Measurements from ENCODE around the gene PTGDS. TPM values are rescaled to one million over a fixed set of nuclear protein-coding genes. Genes with fewer than 3 reads are reported as not detected.

The PTGDS gene
- total RNA-seq, 1 experiment from 2014 or later, result 3.6 TPM

DNA sequence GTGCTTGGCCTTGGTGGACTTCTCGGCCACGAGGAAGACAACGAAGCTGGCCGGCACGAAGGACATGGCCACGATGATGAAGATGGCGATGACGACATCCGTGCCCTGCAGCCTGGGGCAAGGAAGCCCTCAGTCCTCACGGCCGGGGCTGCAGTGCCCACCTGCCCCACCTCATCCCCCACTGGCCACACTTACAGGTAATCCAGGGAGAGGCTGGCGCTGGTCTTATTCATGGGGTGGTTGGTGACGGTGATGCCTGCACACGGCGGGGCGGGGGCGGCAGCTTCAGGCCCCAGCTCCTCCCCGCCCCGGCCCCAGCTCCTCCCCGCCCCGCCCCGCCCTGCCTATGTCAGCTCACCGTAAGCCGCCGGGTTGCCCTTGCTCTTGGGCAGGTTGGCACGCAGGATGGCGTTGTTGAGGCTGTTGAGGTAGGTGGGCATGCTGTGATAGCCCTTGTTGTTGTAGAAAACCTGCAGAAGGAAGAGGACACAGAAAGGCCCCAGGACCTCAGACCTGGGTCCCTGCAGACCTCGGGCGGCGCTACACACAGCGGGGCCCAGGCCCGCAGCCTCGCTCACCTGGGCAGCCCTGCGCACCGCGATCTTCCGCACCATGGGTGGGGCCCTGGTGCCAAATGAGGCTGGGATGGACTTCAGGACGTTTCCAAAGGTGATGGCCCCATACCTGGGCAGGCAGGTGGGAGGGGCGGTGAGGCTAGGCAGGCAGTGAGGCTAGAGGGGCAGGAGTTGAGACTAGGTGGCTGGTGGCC is 34.8 kb downstream of the PTGDS start:
- no peak overlapping the region for H3K27ac Mint-ChIP-seq
- H3K36me3 Mint-ChIP-seq (ENCODE audit: insufficient read depth in 1 of 3, low read depth in 3 of 3), result peaks cover 2 to 12% (median 8%) of the 10 kb centered on the region in 3 experiments; a peak in 5 of 7 replicates
- TF ChIP-seq, protein P1, sequence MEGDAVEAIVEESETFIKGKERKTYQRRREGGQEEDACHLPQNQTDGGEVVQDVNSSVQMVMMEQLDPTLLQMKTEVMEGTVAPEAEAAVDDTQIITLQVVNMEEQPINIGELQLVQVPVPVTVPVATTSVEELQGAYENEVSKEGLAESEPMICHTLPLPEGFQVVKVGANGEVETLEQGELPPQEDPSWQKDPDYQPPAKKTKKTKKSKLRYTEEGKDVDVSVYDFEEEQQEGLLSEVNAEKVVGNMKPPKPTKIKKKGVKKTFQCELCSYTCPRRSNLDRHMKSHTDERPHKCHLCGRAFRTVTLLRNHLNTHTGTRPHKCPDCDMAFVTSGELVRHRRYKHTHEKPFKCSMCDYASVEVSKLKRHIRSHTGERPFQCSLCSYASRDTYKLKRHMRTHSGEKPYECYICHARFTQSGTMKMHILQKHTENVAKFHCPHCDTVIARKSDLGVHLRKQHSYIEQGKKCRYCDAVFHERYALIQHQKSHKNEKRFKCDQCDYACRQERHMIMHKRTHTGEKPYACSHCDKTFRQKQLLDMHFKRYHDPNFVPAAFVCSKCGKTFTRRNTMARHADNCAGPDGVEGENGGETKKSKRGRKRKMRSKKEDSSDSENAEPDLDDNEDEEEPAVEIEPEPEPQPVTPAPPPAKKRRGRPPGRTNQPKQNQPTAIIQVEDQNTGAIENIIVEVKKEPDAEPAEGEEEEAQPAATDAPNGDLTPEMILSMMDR (conservative IDR thresholded peaks at IDR 0.05), result no peak
- Histone ChIP-seq H4K5ac (ENCODE audit: insufficient read length, low read depth, low read length) (no peak overlapping the region), H3K79me2 (ENCODE audit: insufficient read depth, low read length) (no peaks in the 10 kb centered on the region), H3K4me1 (ENCODE audit: insufficient read depth, low read length) (no peaks in the 10 kb centered on the region), H2BK120ac (ENCODE audit: low read depth, low read length, poor library complexity, severe bottlenecking) (no peak overlapping the region), H3K4ac (ENCODE audit: low read depth, low read length) (no peak overlapping the region), H3T11ph (ENCODE audit: low read length) (no peak overlapping the region), H4K8ac (replicated peaks; ENCODE audit: insufficient read length, low read depth, low read length) (no peak overlapping the region), H3K9me3 (ENCODE audit: control insufficient read depth, low read depth, low read length) (no peaks in the 10 kb centered on the region), H3K56ac (ENCODE audit: insufficient read length, low read depth, low read length) (no peak overlapping the region), H2BK12ac (ENCODE audit: insufficient read length, low read depth, low read length) (no peak overlapping the region), H2BK5ac (ENCODE audit: insufficient read length, low read length) (no peak overlapping the region), H2AFZ (ENCODE audit: low read length) (no peak overlapping the region), H3K27ac (ENCODE audit: insufficient read length, low read depth, low read length) (no peak overlapping the region), H3K23me2 (ENCODE audit: insufficient read length, low read depth, low read length, poor library complexity, severe bottlenecking) (no peaks in the 10 kb centered on the region), H3K27me3 (ENCODE audit: insufficient read depth, low read length) (no peaks in the 10 kb centered on the region), H4K20me1 (ENCODE audit: control insufficient read depth, insufficient read depth, insufficient read length) (peaks cover 2% of the 10 kb centered on the region), H3K79me1 (ENCODE audit: insufficient read depth, low read depth, low read length, poor library complexity, severe bottlenecking) (no peaks in the 10 kb centered on the region), H2BK15ac (ENCODE audit: low read depth, low read length) (no peak overlapping the region), H3K4me2 (ENCODE audit: insufficient read depth, insufficient read length, low read length) (no peak overlapping the region), H4K91ac (ENCODE audit: insufficient read length, low read depth, low read length) (no peak overlapping the region), H3K9ac (ENCODE audit: extremely low read depth, insufficient read length, low read length) (no peak overlapping the region), H2BK20ac (ENCODE audit: low read depth, low read length, poor library complexity, severe bottlenecking) (no peak overlapping the region), H3K23ac (ENCODE audit: insufficient read length, low read depth, low read length) (no peak overlapping the region), H3K18ac (ENCODE audit: insufficient read length, low read depth, low read length) (no peak overlapping the region), H3K14ac (ENCODE audit: insufficient read depth, low read length) (no peak overlapping the region), H2AK5ac (ENCODE audit: insufficient read length, low read length) (no peak overlapping the region)
- no peak overlapping the region for H3K4me3 Mint-ChIP-seq
- no peaks in the 10 kb centered on the region; the same call in 1 of the 2 replicates for H3K27me3 Mint-ChIP-seq (ENCODE audit: low read depth)
- no CpG with 5 or more reads among the region's 39 CpGs for WGBS (ENCODE audit: extremely low coverage, insufficient read length, low lambda C conversion rate)
- no peaks in the 10 kb centered on the region for H3K9me3 Mint-ChIP-seq
- H3K4me1 Mint-ChIP-seq, result no peaks in the 10 kb centered on the region
- DNase-seq, result no peak
